ENCODE data around the gene CA12. TPM values are rescaled to one million over a fixed set of nuclear protein-coding genes. Genes with fewer than 3 reads are reported as not detected.

Gene CA12
- total RNA-seq, 6 donors from 2014 or later = 2.2 to 14.6 (median 6.4) TPM

GRCh38 chr15:63365273-63365680 lies 16.4 kb downstream of the CA12 start:
- no peak overlapping the region for H3K27ac ChIP-seq
- no peak for TF ChIP-seq EP300 (IDR thresholded peaks at IDR 0.05)
- no peak for TF ChIP-seq CTCF (IDR thresholded peaks at IDR 0.05)
- TF ChIP-seq POLR2AphosphoS5 (IDR thresholded peaks at IDR 0.05) = no peak
- TF ChIP-seq POLR2A (IDR thresholded peaks at IDR 0.05) = no peak
- no peaks in the 10 kb centered on the region for H3K9me3 ChIP-seq
- H3K4me1 ChIP-seq = peaks cover 0 to 13% (median 0%) of the 10 kb centered on the region in 4 donors
- ATAC-seq (ENCODE audit: low FRiP score in 2 of 2) (no peak), DNase-seq (no peak)
- WGBS, 2 donors = 50 to 68% methylated on average over 5 of the region's 5 CpGs
- no peaks in the 10 kb centered on the region for H3K27me3 ChIP-seq
- H3K36me3 ChIP-seq = no peaks in the 10 kb centered on the region
- no peak overlapping the region for H3K4me3 ChIP-seq

- no peak for ATAC-seq (ENCODE audit: low FRiP score in 2 of 2)
- WGBS, 2 donors = 84 to 87% methylated on average over 11 of the region's 11 CpGs
- TF ChIP-seq POLR2AphosphoS5 (IDR thresholded peaks at IDR 0.05) (no peak), CTCF (IDR thresholded peaks at IDR 0.05) (no peak), POLR2A (IDR thresholded peaks at IDR 0.05) (no peak), EP300 (IDR thresholded peaks at IDR 0.05) (no peak)
These were observed 17.0 kb downstream of the CA12 start for GRCh38 chr15:63364399-63365272.

GRCh38 chr15:63363292-63363691 lies 18.4 kb downstream of the CA12 start:
- DNase-seq = no peak
- WGBS, 2 donors = 72 to 76% methylated on average over 2 of the region's 2 CpGs
- Histone ChIP-seq H3K36me3 (no peaks in the 10 kb centered on the region), H3K4me1 (peaks cover 0 to 9% (median 0%) of the 10 kb centered on the region in 4 donors), H3K27ac (no peak overlapping the region), H3K27me3 (no peaks in the 10 kb centered on the region), H3K9me3 (no peaks in the 10 kb centered on the region), H3K4me3 (no peak overlapping the region)
- ATAC-seq (ENCODE audit: low FRiP score in 2 of 2) = no peak
- TF ChIP-seq POLR2AphosphoS5 (IDR thresholded peaks at IDR 0.05) (no peak), EP300 (IDR thresholded peaks at IDR 0.05) (no peak), POLR2A (IDR thresholded peaks at IDR 0.05) (no peak)

More at GRCh38 chr15:63364399-63365272, 17.0 kb downstream of the CA12 start:
- DNase-seq = no peak
- H3K4me3 ChIP-seq = no peak overlapping the region
- no peaks in the 10 kb centered on the region for H3K36me3 ChIP-seq
- H3K4me1 ChIP-seq = peaks cover 0 to 13% (median 0%) of the 10 kb centered on the region in 4 donors
- no peaks in the 10 kb centered on the region for H3K9me3 ChIP-seq
- H3K27me3 ChIP-seq = no peaks in the 10 kb centered on the region
- no peak overlapping the region for H3K27ac ChIP-seq

GRCh38 chr15:63362885-63363284 lies 18.8 kb downstream of the CA12 start:
- TF ChIP-seq POLR2A (IDR thresholded peaks at IDR 0.05) (no peak), EP300 (IDR thresholded peaks at IDR 0.05) (no peak), CTCF (IDR thresholded peaks at IDR 0.05) (no peak), POLR2AphosphoS5 (IDR thresholded peaks at IDR 0.05) (no peak)
- Histone ChIP-seq H3K36me3 (no peaks in the 10 kb centered on the region), H3K4me1 (peaks cover 0 to 5% (median 0%) of the 10 kb centered on the region in 4 donors), H3K4me3 (no peak overlapping the region), H3K9me3 (no peaks in the 10 kb centered on the region), H3K27me3 (no peaks in the 10 kb centered on the region), H3K27ac (no peak overlapping the region)
- DNase-seq (no peak), ATAC-seq (ENCODE audit: low FRiP score in 2 of 2) (no peak)
- WGBS, 2 donors = 83 to 91% methylated on average over 7 of the region's 7 CpGs

GRCh38 chr15:63362196-63362595 lies 19.4 kb downstream of the CA12 start:
- 54 to 66% methylated on average over 2 to 3 of the region's 3 CpGs for WGBS, 2 donors
- Histone ChIP-seq H3K27me3 (no peaks in the 10 kb centered on the region), H3K4me3 (no peak overlapping the region), H3K27ac (no peak overlapping the region), H3K4me1 (peaks cover 0 to 3% (median 0%) of the 10 kb centered on the region in 4 donors), H3K36me3 (no peaks in the 10 kb centered on the region), H3K9me3 (no peaks in the 10 kb centered on the region)
- no peak for ATAC-seq (ENCODE audit: low FRiP score in 2 of 2)
- no peak for DNase-seq
- TF ChIP-seq POLR2A (IDR thresholded peaks at IDR 0.05) (no peak), CTCF (IDR thresholded peaks at IDR 0.05) (no peak), POLR2AphosphoS5 (IDR thresholded peaks at IDR 0.05) (no peak), EP300 (IDR thresholded peaks at IDR 0.05) (no peak)

Measured in upper lobe of left lung (tissue), 6 donors.